Tibial nerve (tissue), 4 donors: ENCODE data around the gene GPR3.

Experiments
- CTCF ChIP-seq, 5 experiments: fragments of 200-600 bp in 3 of 5; fragments of 450-650 bp in 2 of 5; sonication (generic) in 3 of 5; IDR thresholded peaks; one replicate each; pipeline ENCODE4 v1.5.1; 2016 to 2019; ENCODE audit warnings: antibody characterized with exemption in 5 of 5, mild to moderate bottlenecking in 3 of 5, moderate library complexity in 2 of 5
- EP300 ChIP-seq, 2 donors: sonication (generic); formaldehyde crosslinking; IDR thresholded peaks; one replicate each; pipeline ENCODE4 v1.6.1; 2017; ENCODE audit warnings: antibody characterized with exemption in 2 of 2, mild to moderate bottlenecking in 1 of 2
- POLR2A ChIP-seq, 2 donors: fragments of 450-650 bp; IDR thresholded peaks; one replicate each; pipeline ENCODE4 v1.6.1; 2017; ENCODE audit warnings: antibody characterized with exemption in 2 of 2, mild to moderate bottlenecking in 2 of 2, moderate library complexity in 2 of 2

- TF ChIP-seq POLR2A (IDR thresholded peaks at IDR 0.05), result no peak
- no peak for TF ChIP-seq CTCF (IDR thresholded peaks at IDR 0.05)
- TF ChIP-seq EP300 (IDR thresholded peaks at IDR 0.05), result no peak
Measured at GRCh38 chr1:27372808-27373690, 19.4 kb upstream of the GPR3 start.
